Kasumi-1 (cell line): Measurements from ENCODE around the gene DPP6.

Source experiments
- DNase-seq, 2 experiments: peaks; one replicate each; lab custom pipeline; 2025; lab: John Stamatoyannopoulos, UW

The DPP6 gene

DNA sequence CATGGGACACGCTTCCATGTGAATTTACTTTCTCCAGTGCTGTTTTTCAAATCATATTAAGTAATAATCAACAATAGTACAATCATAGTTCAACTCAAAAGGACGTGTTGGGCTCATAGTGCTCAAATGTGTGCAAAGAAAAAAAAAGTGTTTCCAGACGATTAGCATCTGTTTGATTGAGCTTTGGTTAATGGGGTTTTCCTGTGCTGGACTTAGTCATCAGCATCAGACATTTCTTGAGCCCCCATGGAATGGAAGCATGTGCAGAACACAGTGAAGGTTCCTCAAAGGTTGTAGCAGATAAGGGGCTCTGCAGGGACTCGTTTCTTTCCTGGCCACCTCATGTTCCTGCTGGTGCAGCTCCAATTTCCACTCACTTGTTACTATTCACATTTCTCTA is 716.8 kb downstream of the DPP6 start:
- no peak for DNase-seq

DNA sequence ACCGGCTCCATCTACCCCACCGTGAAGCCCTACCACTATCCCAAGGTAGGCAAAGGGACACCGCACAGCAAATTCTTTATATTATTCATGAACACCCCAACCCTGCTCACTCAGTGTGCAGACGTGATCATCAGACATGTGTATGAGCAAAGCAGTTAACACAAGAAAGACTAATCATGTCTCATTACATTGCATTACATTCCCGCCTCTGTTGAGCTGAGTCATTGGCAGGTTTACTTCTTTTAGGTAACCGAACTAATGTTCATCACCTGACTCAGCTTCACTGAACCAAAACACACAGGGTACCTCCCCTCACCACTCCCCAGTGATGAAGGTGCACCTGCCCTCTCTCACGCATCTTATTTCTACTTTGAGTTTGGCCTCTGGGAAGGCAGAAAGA is 717.3 kb downstream of the DPP6 start:
- no peak for DNase-seq

DNA sequence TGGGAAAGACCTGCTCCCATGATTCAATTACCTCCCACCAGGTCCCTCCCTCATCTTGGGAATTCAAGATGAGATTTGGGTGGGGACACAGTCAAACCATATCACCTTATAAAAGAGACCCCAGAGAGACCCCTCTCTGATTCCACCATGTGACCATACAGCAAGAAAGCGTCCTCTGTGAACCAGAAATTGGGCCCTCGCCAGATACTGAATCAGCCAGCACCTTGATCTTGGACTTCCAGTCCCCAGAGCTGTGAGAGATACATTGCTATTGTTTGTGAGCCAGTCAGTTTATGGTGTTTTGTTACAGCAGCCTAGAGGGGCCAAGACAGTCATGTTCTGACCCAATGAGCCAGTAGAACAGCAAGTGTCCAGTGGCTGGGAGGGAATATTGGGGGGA is 718.2 kb downstream of the DPP6 start:
- DNase-seq: no peak

DNA sequence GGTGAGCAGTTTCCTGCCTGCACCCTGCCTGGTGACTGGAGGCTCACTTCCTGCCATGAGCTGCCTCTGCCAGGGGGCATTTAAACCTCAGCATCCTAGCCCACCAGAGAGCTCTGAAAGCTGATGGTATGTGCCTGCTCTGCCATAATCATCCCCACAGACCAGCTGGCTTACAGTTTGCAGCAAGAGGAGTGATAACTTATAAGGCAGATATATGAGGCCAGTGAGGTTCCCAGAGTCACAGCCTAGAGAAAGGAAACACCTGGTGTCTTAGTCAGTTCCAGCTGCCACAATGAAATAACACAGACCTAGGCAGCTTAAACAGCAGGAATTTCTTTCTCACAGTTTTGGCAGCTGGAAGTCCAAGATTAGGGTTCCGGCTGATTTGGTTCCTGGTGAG is 718.8 kb downstream of the DPP6 start:
- DNase-seq: no peak

DNA sequence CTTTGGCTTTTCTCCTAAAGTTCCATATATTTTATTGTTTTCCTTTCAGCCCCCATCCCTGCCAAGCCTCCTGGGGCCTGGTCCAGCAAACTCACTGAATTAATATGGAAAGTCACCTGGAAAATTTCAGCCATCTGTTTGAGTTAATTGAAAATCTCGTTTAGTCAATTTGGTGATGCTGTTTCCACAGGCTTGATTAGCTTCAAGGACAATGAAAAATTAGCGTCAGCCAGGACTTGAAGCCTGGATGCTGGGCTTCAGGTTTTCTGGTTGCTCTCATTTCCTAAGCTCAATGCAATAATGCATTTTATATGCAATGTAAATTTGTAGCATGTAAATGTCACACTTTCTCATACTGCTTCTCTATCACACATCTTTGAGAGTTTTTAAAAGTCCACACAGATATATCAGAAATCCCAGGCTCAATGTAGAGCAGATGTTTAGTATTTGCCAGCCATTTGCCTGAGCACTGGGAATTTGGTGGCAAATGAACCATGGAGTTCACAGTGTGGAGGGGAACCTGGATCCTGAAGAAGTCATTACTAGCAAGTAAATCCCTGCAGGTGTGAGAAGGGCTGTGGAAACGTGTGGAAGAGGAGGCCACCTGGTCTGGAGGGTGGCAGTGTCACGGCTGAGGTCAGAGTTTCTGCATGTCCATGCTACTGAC is 722.2 kb downstream of the DPP6 start:
- no peak for DNase-seq

DNA sequence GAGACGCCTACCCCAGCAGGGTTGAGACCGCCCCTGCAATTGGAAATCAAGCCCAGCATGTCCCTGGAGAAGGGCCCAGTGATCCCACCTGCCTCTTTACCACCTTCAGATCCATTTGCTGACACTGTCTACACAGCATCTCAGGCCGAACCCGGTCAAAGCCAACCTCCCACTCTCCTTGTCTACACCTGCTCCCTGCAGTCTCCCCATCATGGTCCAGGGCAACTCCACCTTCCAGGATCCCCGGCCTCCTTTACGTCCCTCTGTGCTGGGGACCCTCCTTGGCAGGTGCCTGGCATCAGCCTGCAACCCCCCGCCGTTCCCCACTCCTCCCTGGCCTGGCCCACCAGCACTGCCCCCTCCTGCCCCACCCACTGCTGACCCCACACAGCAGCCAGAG is 723.5 kb downstream of the DPP6 start:
- no peak for DNase-seq

DNA sequence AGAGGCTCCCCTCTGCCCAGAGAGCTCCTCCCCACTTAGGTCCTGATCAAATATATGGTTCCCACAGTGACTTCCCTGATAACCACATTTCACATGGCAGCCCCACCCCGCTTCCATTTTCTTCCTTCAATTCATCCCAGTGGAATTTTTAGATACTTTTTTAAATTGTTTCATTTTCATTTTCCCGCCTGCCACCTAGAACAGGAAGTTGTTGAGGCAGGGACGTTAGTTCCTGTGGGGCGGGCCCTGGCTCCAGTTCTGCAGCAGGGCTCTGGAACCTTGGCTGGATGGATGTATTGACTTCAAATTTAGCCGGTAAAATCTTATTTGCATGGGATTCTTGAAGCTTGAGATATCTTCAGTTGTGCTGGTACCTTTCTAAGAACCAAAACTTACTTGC is 724.2 kb downstream of the DPP6 start:
- DNase-seq: no peak

DNA sequence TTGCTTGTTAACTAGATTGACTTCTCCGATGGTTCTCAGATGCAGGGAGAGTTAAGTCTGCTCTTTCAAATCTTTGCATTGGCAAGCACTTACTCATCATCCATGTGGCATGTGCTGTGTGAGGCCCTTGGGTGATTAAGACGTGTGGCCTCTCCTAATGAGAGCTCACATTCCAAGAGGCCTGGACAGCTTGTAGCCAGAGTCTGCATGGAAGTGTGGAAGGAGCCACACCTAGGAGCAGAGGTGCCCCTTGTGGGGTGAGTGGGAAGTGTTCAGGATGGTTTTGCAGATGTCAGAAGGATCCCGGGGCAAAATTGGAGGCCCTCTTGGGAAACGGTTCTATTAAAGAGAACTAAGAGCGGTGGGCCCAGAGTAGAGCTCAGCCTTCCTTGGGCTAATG is 724.8 kb downstream of the DPP6 start:
- DNase-seq: no peak

DNA sequence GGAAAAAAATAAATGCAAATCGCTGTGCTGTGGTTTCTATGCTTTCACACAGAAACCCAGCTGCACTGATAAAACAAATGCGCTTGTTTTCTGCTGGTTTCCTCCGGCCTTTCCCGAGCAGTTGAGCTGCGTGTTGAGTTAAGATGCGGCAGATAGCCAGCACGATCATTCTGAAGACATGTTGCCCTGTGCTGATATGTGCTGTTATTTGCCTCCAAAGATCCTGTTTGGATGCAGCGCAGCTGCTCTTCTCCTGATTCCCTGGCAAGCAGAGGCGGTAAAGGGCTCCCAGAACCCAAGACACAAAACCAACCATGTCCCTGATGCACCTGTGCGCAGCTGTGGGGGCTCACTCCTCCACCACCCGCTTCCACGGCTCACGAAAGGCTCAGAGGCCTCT is 725.3 kb downstream of the DPP6 start:
- no peak for DNase-seq

DNA sequence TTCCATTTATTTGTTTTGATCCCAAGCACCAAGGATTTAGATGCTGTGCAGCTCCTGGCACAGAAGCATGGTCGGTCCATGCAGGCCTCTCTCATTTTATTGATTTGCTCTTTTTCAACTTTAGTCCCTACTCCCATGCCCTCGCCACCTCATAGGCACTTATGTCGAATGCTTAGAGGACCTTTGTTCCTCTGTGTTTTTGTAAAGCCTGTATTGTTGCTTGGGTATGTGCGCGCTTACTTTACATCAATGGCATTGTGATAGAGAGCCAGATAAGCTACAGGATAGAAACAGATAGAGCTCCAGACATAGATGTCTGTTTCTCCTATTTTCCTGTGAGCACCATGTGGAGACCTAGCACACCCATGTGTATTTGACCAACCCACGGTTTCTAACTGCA is 725.7 kb downstream of the DPP6 start:
- no peak for DNase-seq

DNA sequence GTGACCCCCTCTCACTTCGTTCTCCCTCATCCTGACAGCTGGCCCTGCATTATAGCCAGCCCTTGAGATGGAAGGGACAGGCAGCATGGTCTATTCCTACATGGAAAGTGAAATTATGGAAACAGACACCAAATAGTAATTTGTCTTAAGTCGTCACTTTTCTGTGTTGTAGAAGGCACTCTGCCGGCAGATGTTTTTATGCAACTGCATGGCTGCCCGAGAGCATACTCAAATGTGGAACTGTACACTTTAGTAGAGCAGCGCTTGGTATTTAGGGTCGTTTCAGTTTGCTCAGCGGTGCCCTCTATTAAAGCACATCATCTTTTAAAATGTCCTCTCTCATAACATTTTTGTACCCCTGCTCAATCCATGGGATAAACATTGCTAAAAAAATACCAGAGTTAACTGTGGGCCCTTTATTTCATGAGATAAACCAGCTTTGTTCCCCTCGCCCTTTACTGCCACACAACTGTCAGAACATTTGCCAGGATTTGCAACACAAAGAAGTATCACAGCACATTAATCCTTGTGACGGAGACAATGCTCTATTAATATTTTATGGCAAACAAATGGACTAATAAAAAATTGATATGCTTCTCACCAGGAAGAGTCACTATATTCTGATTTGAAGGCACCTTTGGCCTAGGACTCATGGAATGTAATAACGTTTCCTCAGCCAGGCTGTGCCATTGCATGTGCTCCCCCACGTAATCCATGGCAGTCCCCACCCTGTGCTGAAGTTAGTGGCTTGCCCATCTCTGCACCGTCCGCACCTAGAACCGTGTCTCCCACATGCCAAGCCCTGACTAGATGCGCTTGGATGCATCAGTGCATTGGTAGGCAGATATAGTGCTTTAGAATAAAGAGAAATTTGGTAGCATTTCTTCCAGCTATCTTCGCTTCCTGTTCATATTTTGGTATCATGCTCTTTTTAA is 729.4 kb downstream of the DPP6 start:
- DNase-seq: no peak

DNA sequence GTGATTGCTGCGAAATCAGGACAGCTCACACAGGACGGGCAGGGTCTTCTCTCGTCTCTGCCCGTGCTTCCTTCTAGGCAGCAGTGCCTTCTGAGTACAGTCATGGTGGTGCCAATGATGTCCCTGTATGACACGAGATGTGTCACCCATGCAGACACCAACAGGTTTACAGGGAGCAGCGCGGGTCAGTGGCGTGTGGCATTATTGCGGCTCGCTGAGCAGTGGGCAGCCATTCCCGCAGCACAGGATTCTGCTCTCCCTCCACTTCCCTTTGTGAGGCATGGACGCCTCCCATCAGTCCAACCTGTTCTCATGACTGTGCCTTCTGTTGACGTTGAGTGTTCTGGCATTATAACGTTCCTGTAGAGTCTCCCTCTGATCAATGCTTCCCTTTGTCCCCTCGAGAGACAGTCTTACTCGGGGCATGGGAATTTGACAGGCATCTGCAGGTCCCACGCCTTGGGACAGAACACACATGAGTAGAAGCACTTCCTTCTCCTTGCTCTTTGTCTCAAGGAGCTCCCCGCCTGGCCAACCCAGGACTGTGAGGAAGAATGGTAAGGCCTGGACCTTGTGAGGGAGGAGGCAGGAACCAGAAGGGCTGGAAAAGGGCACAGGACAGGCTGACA is 731.2 kb downstream of the DPP6 start:
- DNase-seq: no peak

DNA sequence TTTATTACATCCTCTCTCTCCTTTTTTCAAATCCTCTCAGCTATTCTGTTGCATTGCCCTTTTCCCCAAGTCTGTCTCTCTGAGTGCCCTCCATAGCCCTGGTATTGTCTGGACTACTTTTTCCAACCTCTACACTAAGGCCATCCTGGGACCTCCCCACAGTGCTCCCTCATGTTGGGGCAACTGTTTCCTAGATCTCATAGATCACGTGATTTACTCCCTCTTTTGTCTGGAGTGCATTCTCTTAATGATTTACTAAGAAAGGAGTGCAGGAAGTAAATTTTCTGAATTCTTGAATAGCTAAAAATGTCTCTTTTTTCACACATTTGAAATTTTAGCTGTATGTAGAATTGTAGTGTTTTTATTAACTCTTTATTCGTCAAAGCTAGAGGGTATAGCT is 733.7 kb downstream of the DPP6 start:
- no peak for DNase-seq

DNA sequence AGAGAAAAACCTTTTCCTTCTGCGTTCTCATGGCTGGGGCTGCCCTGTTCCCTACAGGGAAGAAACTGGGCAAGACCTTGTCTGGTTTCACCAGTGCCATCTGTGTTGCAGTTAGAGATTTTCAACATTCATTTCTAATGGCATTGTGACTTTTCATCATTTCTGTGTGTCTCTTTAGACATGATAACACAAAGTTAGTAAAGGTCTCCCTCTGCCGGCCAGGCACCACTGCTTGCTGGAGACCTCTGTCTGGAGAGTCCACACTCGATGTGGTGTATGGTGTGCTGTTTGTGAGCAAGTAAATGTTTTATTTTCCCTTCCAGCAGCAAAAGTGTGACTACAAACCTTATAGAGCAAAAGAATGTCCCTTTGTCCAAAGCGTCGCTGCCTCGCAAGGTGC is 737.2 kb downstream of the DPP6 start:
- DNase-seq: no peak

DNA sequence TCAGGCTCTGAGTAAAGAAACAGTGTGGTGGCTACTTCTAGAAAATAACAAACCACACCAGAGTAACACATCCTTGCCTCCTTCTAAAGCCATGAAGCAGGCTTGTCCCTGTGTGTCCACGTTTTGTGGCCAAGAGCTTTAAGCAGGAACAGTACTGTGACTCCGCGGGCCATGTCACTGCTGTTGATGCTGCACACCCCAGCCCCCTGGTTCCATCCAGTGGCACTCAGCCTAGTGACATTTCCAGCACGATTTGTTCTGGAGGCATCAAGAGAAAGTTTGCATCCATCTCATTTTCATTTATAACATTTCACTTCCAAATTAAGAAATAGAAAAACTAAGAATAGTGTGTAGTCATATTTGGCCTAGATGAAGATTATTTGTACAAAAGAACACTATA is 739.4 kb downstream of the DPP6 start:
- DNase-seq: no peak

DNA sequence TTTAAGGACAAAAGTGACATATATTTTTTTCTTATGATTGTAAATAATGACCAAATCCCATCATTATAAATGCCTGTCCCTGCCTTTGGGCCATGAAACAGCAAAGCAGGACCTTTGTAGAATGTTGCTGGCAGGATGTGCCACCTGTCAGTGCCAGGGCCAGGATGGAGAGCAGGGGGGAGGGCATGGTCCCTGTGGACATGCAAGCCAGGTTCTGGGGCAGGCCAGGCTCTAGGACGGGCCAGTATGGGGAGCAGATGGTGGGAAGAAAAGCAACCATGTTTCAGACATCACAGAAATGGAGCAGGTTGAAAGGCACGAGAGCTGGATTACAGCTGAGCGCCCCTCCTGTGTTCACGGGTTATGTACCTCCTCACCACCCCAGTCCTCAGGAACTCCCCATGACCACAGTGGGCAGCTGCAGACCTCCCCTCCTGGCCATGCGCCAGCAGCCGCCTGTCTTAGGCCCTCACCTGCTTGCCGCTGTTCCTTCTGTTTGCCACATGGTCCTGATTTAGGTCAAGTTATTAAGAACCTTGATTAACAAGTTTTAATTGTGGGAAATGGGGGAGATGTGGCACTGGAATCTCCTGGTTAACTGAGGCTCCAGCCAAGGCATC is 740.3 kb downstream of the DPP6 start:
- no peak for DNase-seq

DNA sequence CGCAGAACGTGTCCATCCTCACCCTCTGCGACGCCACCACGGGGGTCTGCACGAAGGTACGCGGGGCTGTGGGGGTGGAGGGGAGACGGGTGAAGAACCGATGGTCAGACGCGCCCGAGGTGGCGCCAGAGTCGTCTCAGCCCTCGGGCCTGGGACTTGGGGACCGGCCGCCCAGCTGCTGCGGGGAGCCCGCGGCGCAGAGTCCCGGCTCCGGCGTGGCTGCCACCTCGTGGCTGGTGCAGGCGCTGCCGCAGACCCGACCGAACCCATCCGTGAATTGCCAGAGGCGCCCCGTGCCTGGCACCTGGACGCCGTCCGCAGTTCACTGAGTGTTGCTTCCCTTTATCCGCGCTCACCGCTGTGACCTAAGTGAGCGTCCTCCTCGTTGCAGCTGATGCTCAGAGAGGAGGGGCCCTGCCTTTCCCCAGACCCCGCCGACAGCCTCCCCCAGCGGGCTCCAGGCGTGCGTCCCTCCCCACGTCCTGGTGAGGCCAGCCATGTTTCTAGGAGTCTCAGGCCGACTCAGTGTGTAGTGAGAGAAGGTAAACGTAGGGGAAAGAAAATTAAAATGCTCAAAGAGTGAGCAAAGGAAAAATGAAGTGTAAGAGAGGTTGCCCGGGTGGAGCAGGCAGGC is 742.1 kb downstream of the DPP6 start:
- DNase-seq: no peak

DNA sequence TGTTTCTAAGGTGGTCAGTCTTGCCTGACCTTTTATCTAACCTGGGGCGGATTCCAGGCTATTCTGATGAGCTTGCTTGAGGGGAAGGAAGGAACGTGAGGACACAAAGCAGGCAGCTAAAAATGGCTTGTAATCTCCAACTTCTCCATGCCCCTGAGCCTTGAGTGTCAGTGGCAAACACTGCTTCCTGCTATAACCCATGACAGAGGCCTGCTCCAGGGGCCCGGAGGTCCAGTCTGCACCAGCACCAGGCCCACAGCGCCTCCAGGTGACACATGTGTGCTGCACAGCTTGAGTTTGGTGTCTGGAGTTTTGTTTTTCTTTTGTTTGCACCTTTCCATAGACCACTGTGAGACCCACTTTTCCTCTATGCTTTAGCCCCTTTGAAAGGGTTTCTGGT is 742.8 kb downstream of the DPP6 start:
- no peak for DNase-seq

DNA sequence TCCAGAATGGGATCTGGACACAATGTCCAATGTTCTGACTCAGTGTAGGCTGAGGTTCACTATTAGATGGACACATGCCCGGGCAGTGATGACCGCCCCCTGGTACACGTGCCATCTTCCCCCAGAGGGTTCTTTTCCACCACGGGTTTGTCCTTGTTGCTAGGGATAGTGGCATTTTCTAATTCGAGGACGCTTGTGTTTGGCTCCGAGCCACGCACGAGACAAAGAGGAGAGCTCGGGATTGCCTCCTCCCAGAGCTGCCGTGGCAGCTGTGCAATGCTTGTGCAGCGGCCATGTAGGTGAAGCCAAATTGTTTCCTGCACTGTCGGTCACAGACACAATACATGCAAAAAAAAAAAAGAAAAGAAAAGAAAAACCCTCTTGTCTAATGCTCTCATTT is 743.2 kb downstream of the DPP6 start:
- DNase-seq: no peak

DNA sequence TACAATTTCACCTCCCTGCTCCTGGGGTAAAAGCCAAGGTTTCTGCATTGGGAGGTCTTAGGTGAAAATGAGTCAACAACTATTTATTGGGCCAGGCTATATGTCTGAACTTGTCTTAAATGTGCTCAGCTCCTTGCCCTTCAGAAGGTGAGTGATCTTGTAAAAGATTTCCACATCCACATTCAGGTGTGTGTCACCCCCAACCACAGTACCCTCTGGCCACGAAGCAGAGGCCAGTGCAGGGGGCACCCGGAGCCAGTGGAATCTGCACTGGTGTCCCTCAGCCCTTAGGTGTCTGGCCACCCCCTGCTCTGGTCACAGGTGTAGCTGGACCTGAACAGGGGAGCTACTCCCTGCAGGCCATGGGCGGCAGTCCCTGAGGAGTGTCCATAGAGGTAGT is 752.3 kb downstream of the DPP6 start:
- no peak for DNase-seq

DNA sequence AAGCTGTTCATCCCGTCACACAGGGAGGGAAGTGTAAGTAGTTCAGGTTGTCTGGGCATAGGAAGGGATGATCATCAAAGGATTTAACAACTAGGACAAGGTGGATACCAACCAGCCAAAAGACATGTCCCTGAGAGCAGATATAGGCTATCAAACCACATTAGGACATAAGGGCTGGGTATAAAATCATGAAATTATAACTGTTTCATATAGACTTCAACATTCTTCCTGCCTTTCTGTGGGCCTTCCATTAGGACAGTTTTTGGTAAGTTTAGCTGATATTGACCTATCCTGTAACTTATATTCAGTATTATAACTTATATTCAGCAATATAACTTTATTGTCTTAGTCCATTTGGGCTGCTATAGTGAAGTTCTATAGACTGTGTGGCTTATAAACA is 759.8 kb downstream of the DPP6 start:
- DNase-seq: no peak

DNA sequence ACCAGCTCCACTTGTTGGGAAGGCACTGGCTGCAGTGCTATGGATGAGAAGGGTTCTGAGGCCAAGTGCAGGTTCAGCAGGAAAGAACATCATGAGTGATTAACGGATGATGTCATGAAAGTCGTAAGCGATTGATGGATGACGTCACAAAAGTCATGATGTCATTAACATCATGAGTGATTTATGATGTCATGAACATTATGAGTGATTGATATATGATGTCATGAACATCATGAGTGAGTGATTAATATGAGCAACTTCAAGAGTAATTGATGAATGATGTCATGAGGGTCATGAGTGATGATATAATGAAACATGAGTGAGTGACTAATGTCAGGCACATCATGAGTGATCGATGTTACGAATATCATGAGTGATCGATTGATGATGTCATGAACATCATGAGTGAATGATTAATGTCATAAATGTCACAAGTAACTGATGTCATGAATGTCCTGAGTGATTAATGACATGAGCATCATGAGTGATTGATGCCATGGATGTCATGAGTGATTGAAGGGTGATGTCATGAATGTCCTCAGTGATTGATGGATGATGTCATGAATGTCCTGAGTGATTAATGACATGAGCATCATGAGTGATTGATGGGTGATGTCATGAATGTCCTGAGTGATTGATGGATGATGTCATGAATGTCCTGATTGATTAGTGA is 765.2 kb downstream of the DPP6 start:
- DNase-seq: no peak
